ENCODE measurements around the gene NPNT.

The NPNT gene

GRCh38 chr4:105971036-105971435 lies 75.8 kb downstream of the NPNT start:
- DNase-seq, result no peak

- no peak for DNase-seq
Observed at GRCh38 chr4:105972946-105973621, 77.8 kb downstream of the NPNT start.

GRCh38 chr4:105976915-105977314 lies 81.6 kb downstream of the NPNT start:
- DNase-seq, result no peak

- DNase-seq, result no peak
Observed at GRCh38 chr4:105978684-105979296, 83.5 kb downstream of the NPNT start.

- DNase-seq, result no peak
Observed at GRCh38 chr4:105979506-105979905, 84.2 kb downstream of the NPNT start.

- no peak for DNase-seq
Observed at GRCh38 chr4:105988671-105989070, 93.4 kb downstream of the NPNT start.

GRCh38 chr4:105989485-105990242 lies 94.4 kb downstream of the NPNT start:
- DNase-seq, result no peak

GRCh38 chr4:105990933-105991332 lies 95.7 kb downstream of the NPNT start:
- no peak for DNase-seq

- DNase-seq, result no peak
Observed at GRCh38 chr4:105991726-105992125, 96.5 kb downstream of the NPNT start.

- no peak for DNase-seq
Observed at GRCh38 chr4:105992641-105993305, 97.5 kb downstream of the NPNT start.

- DNase-seq, result no peak
Observed at GRCh38 chr4:105994061-105994460, 98.8 kb downstream of the NPNT start.

GRCh38 chr4:105994841-105995501 lies 99.7 kb downstream of the NPNT start:
- DNase-seq, result no peak

- no peak for DNase-seq
Observed at GRCh38 chr4:105996845-105997244, 101.6 kb downstream of the NPNT start.

GRCh38 chr4:105998171-105999063 lies 103.1 kb downstream of the NPNT start:
- DNase-seq, result no peak

GRCh38 chr4:106002994-106003393 lies 107.7 kb downstream of the NPNT start:
- DNase-seq, result no peak

GRCh38 chr4:106010761-106011160 lies 115.5 kb downstream of the NPNT start:
- no peak for DNase-seq

- no peak for DNase-seq
Observed at GRCh38 chr4:106011387-106011786, 116.1 kb downstream of the NPNT start.

- no peak for DNase-seq
Observed at GRCh38 chr4:106017975-106018374, 122.7 kb downstream of the NPNT start.

GRCh38 chr4:106019771-106020170 lies 124.5 kb downstream of the NPNT start:
- no peak for DNase-seq

Measured in NCI-H510A (cell line).